ENCODE results near the gene TRIM9.
"Not testable (repeated sequence)": the region's sequence is repeated elsewhere in the genome, so short reads cannot be mapped to it uniquely, and the experiment has no call there.

TRIM9 gene

GRCh38 chr14:50961605-50962221 lies 133.2 kb downstream of the TRIM9 start:
- DNase-seq: peak; percentile 35

DNA sequence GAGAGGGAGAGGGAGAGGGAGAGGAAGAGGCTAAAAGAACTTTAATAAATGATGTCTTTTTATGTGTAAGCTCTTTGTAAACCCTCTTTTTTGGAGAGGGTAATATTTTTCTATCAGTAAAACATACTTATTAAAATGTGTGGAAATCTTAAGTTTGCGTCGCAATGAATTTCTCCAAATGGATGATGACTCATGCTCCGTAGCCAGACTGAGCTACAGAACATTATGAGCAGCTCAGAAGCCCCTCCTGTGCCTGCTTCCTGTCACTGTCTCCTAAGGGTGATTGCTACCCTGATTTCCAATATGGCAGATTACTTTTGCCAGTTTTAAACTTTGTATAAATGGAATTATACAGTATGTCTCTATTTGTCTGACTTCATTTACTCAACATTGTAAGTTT lies 137.6 kb downstream of the TRIM9 start:
- DNase-seq: no peak

DNA sequence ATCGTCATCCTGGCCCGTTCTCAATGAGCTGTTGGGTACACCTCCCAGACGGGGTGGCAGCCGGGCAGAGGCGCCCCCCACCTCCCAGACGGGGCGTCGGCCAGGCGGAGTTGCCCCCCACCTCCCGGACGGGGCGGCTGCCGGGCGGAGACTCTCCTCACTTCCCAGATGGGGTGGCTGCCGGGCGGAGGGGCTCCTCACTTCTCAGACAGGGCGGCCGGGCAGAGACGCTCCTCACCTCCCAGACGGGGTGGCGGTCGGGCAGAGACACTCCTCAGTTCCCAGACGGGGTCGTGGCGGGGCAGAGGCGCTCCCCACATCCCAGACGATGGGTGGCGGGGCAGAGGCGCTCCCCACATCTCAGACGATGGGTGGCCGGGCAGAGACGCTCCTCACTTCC lies 138.5 kb downstream of the TRIM9 start:
- DNase-seq: not testable (repeated sequence)

DNA sequence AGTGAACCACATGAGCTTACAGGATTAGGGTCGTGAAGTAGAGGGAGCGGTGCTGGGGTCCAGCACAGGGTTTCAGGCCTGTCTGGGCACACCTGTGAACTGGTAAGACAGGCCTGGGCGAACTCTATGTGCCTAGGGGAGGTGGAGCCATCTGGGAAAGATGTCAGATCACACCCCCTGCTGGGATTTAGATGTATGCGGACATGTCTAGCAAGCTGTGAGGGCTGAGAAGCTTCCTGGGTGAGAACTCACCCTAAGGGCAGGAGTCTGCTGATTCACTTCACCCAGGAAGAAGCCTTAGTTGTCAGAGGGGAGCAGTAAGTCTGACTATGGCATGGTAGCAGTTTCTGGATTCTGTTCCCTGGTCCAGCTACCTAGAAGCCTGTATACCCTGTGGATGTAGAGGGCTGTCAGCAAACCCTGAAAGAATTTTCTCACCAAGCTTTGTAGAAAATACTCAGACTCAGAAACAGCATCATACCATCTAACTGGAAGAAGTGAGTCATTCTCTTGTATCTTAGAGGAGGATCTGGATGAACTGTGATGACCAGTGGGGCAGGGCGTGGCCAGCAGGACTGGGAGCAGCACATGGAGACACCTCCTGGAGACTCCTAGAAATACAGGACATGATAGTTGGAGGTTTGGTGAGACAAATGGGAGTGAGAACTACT lies 139.4 kb downstream of the TRIM9 start:
- DNase-seq: no peak

- no peak for DNase-seq
Measured at GRCh38 chr14:50954811-50955372, 140.0 kb downstream of the TRIM9 start.

DNA sequence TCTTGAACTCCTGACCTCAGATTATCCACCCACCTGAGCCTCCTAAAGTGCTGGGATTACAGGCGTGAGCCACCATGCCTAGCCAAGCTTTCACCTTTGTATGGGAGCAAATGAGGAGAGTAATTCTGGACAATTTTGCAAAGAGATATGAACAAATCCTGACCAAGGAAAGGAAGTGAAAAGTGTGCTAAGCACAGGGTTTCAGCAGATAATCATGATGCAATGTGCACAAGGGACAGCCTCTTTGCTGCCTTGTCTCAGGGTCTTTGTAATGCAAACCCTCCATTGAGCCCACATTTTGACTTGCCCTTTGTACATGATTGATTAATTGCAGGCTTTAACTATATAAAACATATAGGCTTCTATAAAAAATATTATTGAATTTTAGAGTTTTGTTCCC lies 141.4 kb downstream of the TRIM9 start:
- no peak for DNase-seq

DNA sequence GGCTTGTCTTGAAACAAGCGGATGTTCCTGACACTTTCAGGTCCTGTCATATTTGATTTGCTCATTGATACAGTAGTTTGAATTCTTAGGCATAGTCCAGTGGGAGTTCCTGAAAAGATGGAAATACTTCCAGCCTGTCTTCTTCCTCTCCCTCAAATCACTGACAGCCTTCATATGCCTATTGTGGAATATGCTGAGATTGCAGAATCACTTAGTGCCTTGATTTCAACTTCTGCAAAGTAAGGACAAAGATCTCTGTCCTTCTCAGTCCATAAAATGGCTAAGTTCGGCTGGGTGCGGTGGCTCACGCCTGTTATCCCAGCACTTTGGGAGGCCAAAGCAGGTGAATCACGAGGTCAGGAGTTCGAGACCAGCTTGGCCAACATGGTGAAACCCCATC lies 143.9 kb downstream of the TRIM9 start:
- no peak for DNase-seq

GRCh38 chr14:50948205-50948604 lies 146.7 kb downstream of the TRIM9 start:
- no peak for DNase-seq

GRCh38 chr14:50947446-50947845 lies 147.5 kb downstream of the TRIM9 start:
- no peak for DNase-seq

DNA sequence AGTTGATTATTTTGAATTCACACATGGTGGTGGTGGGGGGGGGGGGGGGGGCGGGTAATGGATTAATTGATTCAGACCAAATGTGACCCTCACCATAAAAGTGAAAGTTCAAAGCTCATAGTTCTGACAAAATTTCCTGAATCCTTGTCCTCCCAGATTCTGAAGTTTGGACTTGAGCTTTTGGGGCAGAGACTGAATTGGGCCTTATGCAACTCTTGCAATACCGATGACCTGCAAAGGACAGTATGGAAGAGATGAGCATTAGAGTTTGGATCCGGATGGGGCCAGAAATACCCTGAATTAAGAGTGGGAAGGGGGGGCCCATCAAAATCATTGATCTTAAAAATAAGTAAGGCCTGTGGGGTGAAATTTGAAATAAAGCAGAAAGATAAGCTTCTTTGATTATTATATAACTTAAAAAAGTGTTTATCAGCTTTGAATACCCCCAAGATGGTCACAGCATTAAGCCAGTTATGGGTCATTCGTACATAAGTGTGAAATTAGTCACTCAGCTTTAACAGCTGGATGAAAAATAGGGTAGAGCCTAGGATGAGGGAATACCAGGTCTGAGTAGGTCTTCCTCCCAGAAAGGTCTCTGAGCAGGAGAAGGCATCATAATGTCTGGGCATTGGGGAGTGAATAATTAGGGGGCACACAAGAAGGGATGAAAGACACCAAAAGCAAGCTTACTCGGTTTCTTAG lies 148.5 kb downstream of the TRIM9 start:
- no peak for DNase-seq

DNA sequence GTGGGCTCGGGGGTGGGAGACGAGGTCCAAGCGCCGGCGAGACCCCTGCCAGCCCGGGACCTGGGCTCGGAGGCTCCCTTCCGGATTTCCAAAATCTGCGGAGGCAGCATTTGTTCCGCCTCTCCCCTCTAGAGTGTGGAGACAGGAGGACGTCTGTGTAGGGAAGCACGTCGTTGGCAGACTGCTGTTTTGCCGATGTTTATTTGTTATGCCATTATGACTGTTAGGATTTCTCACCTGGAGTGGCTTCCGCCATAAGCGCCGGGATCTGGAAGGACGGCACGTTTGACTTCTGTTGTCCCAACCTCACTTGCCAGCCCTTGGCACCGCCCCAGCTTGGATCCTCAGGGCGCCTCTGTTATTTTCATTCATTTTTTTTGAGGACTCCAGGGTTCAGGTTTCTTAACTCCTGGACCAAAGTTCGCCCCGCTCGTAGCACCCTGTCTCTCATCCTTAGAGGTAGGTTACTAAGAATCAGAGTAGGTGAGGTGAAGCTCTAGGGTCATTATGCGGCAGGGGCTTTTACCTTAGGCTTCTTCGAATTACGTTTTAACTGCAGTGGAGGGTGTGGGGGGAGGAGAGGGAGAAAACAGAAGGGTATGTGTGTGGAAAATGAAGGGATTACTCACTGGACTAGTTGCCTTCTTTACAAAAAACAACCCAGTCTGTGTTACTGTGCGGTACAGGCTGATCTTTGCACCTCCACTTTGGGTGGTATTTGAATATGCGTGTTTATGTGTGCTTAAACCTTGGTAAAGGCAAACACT lies 150.1 kb downstream of the TRIM9 start:
- DNase-seq: peak; percentile 77

- peak; percentile 86 for DNase-seq
Measured at GRCh38 chr14:50943943-50944646, 150.8 kb downstream of the TRIM9 start, which contains the start of gene PYGL. PYGL (minus strand) TSS chr14:50944483; CDS start chr14:50944403, 80 bp downstream.

DNA sequence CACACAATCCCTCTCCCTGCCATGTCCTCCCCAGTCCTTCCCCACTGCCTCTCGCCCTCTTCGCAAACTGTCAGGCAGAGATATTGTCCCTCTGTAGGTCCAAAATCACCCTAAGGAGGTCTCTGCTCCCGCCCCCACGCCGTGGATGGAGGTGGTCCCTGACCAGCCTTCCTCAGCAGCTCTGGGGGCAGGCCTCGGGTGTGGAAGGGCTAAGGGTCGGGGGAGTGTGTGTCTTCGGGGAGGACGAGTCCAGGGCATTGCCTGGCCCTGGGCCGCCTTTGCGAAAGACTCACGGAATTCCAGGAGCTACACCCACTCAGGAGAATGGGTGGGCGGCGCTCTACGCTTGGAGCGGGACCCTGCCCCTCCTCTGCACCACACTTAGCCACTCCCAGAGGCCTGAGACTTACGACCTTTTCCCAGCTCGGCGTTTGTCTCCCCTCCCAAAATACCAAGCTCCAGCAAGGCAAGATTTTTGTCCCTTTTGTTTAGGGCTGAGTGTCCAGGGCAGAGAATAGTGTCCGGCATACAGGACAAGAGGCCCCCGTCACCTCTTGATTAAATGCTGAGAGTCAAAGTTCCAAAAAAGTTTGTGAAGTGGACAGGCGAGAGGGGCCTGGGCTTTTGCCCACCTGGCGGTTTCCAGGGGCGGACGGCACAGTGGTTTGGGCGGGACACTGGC lies 151.5 kb downstream of the TRIM9 start:
- no peak for DNase-seq

DNA sequence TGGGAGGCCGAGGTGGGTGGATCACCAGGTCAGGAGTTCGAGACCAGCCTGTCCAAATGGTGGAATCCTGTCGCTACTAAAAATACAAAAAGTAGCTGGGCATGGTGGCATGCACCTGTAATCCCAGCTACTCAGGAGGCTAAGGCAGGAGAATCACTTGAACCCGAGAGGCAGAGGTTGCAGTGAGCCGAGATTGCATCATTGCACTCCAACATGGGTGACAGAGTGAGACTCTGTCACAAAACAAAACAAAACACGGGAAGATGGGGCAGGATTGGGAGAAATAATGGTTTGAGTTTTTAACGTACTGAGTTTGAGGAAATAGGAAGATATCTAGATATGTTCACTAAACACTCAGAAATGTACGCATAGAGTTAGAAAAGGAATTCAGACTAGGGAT lies 153.3 kb downstream of the TRIM9 start:
- DNase-seq: not testable (repeated sequence)

DNA sequence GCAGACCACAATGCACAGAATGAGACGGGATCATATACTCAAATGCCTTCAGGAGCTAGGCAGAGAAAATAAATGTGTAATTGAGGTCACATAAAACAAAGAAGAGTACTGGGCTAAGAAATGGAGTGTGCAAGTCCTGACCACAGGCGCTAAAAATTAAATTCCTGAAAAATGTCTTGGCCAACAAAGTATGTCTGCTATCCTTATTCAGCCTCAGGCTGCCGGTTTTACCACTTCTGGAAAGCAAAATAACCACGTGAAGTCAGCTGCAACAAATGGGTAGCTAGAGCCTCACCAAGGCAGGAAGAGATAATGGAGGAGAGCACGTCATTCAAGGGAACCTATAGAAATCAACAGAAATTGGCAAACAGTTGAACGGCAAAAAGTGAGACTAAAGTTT lies 153.8 kb downstream of the TRIM9 start:
- DNase-seq: no peak

GRCh38 chr14:50937800-50938199 lies 157.1 kb downstream of the TRIM9 start:
- DNase-seq: no peak

DNA sequence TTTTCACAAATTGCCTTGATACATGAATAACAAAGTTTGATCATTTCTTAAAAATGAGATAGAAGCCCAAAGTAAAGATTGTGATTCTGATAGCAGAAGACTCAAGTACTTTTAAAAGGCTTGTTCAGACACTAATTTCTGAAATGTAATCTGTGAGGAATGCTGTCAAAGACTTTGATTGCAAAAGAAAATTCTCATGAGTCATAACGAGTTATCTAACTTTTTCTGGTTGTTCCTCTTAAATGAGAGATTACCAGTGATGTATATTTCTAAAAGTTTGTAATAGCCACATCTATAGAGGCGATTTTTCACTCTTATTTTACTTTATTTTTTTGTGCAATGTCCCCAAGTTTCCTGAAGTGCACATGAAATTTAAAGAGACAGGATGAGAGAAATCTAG lies 157.6 kb downstream of the TRIM9 start:
- no peak for DNase-seq

DNA sequence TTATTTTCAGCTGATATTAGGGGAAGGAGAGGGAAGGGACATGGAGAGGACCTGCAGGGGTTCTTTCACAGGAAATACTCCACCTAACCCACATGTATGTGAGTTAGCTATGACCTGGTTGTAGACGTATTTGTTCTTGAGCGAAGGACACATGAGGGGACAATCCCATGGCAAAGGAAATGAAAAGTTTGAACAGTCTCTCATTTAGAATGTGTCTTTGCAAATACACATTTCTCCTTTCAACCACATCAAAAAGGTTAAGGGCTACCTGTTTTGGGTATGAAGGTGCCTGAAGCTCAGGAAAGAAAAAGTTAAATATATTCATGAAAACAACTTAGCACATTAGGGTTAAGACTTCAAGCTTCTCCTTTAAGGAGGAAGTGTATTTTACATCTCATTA lies 158.0 kb downstream of the TRIM9 start:
- DNase-seq: no peak

DNA sequence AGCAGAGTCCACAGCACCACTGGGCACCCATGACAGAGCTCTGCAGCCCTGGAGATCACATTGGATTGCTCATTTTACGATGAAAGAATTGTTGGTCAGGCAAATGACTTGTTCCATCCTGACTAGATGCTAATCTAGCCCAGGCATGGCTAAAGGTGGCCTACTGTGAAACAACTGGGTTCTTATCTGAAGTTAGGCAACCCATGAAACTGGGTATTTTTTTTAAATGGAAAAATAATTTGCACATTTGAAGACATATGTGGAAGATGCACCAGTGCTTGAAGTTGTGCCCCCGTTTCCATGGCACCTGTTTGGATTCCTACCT lies 158.9 kb downstream of the TRIM9 start:
- no peak for DNase-seq

DNA sequence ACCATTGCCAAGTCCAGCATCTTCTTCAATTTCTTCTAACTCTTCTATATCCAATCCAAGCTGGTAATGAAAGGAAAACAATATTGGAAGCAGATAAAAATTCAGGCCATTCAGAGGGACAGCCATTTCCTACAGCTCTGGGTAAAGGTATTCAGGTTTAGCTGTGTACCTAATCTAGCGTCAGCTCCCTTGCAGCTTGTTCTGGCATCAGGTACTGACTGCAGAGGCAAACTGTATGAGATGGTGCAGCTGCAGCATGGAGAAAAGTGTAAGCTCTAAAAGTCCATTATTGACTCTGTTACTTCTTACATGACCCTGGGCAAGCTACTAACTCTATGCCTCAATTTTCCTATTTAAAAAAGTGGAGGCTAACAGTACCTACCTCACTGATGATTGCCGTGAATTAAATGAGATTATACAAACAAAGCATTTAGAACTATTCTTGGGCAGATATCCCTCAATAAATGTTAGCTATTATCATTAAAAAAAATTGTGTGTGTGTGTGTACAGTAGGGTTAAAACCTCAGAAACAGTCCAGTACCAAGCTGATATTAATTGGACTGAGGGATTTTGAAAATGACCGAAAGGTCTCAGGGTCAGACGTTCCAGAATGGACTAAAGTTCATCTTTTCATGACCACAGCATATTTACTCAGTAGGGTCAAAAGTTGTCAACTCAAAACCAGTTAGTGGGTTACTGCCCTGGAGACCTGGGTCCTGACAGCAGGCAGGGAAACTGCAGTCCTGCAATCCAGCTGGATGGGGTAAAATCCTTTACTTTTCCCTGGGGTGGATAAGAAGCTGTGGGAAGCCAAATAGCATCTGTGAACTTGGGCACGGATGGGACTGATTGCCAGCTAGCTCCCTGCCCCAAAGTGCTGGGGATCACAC lies 159.5 kb downstream of the TRIM9 start:
- no peak for DNase-seq

Data from right kidney (tissue), 1 donor.